GM21723 (cell line): ENCODE results near the gene F7.

Source experiments
- ATAC-seq: cut with Tn5 transposase; IDR thresholded peaks from one replicate; pipeline ENCODE4 v1.9.1; 2021; ENCODE audit warnings: mild to moderate bottlenecking, moderate library complexity; ENCODE audit not compliant: unreplicated experiment

Gene F7

DNA sequence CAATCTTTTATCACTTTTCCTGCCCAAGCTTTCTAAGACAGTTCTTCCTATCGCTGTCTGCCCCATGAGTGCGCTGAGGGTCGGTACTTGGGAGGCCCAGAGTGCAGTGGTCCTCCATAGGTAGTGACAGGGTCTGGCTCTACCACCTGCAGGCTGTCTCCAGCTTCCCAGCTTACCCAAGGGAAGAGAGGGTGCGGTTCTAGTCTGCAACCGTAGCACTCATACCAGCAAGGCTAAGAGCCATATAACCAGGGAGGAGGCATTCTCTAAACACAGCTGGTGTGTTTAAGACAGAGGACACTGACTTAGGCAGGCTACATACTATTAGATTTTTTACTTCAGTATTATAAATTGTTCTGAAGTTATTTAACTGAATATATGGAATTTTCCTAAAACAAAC lies 61.1 kb downstream of the F7 start:
- no peak for ATAC-seq

DNA sequence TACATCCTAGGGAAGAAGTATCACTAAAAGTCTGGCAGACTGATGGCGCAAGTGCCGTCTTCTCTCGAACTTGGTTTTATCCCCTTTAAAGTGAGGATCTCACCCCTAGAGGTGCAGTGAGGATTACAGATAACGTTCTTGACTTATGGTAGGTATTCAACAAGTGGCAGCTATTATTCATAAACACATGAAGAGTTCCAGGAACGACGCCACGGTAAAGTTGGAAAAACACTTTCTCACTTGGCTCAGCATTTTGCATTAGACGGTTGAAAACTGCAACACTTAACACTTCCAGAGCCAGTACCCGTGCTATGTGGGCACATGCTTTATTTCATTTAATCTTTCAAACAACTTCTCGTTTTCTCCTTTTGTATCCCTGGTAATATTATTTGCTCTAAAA lies 61.6 kb downstream of the F7 start:
- ATAC-seq: no peak

DNA sequence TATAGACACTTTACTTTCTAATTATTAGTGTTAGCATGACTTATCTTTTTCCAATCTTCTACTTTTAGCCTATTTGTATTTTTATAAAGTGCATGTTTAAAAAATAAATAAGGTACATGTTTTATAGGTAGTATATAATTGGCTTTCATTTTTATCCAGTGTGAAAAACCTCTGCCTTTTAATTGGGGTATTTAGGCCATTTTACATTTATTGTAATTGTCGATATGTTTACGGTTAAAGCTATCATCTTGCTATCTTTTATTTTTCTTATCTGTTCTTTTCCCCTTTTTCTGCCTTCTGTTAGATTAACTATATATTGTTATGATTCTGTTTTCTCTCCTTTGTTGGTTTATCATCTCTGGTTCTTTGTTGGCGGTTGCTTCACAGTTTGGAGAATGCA lies 62.0 kb downstream of the F7 start:
- no peak for ATAC-seq

DNA sequence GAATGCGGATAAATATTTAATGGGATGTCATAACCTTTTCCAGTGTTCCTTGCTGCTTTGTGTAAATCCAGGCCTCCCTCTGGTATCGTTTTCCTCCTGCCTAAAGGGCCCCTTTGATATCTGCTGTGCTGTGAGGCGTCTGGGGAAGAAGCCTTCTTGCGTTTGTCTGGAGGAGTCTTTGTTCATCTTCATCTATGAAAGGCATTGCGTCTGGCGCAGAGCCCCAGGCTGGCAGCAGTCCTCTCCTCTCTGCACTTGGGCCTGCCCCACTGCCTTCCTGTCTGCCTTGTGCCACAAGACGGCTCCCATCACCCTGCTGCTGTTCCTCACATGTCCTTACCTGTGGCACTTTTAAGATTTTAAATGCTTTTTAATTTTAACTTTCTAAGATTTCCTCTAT lies 62.6 kb downstream of the F7 start:
- no peak for ATAC-seq

DNA sequence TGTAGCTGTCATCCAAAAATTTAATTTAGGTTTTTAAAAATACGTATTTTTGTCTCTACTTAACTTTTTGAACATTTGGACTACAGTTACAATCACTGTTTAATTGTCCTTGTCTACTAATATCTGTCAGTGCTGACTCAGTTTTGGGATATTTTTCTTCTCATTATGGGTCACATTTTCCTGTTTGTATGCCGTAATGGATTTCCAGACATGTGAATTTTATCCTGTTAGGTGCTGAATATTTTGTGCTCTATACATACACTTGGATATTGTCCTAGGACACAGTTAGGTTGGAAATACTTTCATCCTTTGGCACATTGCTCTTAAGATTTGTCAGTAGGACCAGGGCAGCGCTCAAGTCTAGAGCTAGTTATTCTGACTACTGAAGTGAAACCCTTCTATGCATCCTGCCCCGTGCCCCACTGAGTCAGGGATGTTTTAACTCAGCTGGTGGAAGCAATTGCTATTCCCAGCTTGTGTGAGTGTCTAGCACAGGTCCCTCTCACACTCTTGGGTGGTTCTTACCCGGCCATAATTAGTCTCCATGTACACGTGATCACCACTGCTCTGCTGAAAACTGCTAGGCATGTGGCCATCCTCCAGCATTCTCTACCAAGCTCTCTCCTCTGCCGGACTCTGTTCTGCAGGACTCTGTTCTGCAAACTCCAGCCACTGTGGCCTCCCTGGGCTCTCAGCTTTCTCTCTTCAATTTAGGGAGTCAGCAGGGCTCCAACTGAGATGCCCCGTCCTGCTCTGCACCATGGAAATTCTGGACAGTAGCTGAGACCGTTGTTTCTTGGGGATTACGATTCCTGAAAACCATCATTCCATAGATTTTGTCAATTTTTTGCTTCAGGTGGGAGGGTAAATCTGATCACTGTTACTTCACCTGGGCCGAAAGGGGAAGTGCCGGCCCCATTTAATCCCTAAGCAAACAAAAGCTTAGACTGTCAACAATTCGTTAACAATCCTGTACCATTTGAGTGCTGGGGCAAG lies 64.0 kb downstream of the F7 start:
- ATAC-seq: no peak
